ENCODE measurements around the gene ANKS1B.
A peak's percentile ranks its signal among the peaks of the same experiment; 100 is the strongest.
"Not testable (repeated sequence)": the region's sequence is repeated elsewhere in the genome, so short reads cannot be mapped to it uniquely, and the experiment has no call there.

ANKS1B gene

DNA sequence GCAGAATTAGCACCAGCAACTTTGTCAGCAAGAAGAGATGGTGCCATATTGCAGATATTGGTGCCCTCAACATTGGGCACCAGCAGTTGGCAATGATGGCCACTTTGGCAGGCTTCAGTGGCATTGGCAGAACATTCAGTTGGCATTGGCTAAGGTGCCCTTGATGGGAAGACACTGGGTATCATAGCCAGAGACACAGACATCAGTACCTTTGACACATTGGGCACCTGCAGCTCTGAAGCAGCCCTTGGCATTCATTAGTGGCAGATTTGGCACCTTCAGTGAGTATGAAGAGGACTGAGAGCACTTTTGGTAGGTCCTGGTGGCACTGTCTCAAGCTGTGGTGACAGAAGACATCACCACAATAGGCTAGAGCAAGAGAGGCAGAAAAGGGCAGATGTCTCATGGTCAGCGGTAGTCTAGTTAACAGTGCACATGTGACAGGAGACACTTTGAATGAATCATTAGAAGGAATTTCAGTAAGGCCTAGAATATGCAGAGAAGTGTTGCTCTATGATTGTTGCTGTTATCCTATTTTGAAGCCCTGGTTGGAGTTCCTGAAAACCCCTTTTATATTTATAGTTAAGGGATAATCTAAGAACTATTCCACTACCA lies 917.5 kb downstream of the ANKS1B start:
- no peak for DNase-seq (ENCODE audit: low read depth, low spot score)

DNA sequence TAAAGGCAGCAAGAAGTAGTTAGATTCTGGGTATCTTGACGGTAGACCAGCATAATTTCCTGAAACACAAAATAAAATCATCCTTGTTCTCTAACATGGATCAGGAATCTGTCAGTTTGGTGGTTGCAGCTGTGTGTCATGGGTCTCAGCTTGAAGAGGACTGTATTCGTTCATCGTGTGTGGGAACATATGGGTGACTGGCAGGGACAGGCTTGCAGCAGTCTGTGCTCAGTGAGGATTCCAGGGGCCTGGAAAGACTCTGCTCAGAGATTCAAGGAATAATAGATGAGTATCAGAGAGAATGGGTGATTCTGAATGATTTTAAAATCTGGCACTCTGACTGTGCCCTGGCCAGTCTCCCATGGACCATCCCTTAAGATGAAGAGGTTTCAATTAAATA lies 918.0 kb downstream of the ANKS1B start:
- DNase-seq (ENCODE audit: low read depth, low spot score) = no peak

DNA sequence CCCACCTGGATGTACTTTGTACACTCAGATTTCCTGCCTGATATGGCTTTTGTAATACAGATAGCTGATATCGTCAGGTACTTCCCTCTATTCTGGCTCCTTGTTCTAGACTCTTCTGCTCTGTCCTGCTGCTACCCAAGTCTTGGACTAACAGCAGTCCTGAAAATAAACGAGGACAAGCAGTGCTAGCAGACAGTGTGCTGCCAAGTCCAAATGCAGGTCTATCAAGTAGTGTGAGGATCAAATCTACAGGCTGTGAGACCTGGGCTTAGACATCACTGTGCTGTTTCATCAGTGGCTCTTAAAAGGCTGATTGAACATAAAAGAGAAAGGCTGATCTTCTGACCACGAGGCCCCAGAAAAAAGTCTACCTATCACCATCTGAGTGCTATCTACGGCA lies 921.6 kb downstream of the ANKS1B start:
- DNase-seq (ENCODE audit: low read depth, low spot score) = no peak

DNA sequence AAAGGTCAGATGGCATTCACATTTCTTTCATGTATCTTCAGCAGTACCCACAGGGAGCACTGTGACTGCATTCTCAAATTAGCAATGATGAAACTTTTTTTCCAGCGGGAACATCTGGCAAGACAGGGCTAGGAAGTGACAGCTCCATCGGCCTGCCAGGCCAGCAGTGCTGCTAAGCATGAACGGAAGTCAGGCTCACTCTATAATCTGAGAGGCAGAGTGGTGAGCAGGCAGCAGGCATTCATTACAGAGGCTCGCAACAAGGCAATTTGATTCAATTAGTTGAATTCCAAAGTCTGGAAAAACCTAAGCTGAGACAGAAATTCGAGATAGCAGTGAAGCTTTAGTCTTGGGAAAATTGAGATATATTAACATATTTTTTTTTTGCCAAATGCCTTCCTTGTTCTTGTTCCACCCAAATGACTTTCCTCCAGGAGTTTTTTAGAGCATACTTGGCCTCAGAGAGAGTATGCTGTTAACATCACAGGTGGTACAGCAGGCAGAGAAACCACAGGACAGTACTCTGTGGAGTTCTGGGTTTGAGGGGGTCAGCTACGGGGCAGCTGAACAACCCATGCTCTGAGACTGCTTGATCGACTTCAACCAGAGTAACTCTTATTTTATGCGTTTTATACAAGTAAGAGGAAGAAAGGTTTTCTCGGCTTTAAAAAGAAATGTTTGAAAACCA lies 924.8 kb downstream of the ANKS1B start:
- peak; percentile 70 for DNase-seq (ENCODE audit: low read depth, low spot score)

DNA sequence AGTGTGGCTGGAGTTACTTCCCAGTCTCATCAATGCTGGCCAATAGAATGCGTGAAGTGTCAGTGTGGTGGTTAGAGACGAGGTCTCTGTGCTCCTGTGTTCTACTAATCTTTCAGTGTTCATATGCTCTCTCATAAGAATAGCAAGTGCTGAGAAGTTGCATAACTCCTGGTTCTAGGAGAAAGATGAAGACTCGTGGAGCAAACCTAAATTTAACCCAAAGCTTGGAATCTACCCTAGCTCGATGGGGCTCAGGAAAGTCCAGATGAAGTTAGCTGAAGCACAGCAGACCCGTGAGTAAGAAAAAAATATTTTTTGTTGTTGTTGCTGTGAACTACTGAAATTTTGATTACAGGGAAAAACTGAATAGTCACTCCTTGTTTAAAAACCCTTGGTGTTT lies 927.1 kb downstream of the ANKS1B start:
- DNase-seq (ENCODE audit: low read depth, low spot score) = no peak

DNA sequence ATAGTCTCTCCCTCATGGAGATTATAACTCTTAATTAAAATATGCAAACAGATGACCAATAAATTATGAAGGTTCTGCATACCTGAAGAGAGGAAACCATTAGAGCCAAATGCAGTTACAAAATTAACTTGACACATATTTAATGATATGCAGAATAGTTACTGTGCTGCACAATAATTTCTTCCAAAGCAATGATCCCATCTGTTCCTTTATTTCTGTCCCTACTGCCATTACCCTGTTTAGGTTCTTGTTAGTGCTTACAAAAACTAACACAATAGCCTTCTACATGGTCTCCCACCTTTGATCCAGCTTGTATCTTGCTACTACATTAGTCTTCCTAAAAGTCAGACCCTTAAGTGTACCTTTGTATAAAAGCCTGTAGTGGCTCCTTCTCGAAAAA lies 928.5 kb downstream of the ANKS1B start:
- DNase-seq (ENCODE audit: low read depth, low spot score) = no peak

DNA sequence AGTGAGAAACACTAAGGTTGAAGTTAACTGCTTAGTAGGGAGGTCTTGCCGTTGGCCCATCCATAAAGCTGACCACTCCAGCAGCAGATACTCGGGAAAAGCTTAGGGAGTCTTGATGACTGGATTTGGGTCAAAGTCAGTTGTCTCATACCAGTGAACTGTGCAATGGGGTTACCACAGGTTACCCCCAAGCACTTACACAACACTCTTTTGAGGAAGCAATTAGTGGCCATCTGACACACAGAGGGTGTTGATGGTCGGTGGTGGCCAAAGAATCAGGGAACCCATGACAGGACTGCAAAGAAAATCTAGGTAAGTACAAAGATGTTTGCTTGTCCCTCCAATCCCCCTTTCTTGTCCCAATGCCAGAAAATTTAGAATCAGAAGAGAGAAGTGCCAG lies 929.4 kb downstream of the ANKS1B start:
- DNase-seq (ENCODE audit: low read depth, low spot score) = no peak

DNA sequence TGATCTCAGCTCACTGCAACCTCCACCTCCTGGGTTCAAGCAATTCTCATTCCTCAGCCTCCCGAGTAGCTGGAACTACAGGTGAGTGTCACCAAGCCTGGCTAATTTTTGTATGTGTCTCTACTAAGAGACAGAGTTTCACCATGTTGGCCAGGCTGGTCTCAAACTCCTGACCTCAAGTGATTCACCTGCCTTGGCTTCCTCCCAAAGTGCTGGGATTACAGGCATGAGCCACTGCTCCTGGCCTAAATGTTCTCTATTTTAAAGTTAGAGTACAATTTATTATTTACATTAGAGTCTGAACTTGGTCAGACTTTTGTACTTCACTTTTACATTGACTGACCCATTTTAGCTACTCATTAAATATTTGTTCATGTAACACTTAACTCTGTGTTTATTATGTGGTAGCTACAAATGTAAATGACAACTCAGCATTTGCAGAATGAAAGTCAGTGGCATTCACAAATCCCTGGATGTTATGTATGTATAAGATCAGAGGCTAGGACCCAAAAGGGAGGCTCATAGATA lies 930.1 kb downstream of the ANKS1B start:
- peak; percentile 28 for DNase-seq (ENCODE audit: low read depth, low spot score)

DNA sequence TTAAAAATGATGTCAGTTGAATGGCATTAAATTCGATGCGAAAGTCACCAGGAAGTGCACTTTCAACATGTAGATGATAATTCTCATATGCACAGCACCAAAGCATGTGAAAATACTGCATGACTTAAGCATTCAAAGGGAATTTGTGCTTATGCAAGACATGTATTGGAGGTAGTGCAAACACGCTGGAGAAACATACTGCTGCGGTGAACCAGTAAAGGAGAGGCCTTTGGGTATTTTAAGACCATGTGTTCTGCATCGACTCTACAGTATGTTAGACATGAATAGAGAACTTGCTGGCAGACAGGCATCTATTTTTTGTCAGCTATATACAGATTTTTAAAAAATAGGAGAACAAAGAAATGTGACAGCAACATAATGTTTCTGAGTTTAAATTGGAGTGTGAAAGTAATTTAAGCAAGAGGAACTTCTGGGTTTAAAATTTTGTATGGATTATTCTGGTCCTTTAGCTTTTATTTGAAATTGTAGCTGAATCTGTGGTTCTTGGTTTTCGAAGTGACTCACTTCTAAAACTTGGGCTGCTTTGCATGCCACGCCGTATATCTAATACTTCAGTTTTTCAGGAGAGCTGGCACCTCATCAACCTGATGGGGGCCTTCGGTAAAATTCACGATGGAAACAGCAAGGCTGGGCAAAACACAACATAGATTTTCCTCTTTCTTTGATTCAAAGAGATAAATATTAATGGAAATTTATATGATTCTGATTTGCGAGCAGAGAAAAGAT lies 930.9 kb downstream of the ANKS1B start:
- peak; percentile 87 for DNase-seq (ENCODE audit: low read depth, low spot score)

DNA sequence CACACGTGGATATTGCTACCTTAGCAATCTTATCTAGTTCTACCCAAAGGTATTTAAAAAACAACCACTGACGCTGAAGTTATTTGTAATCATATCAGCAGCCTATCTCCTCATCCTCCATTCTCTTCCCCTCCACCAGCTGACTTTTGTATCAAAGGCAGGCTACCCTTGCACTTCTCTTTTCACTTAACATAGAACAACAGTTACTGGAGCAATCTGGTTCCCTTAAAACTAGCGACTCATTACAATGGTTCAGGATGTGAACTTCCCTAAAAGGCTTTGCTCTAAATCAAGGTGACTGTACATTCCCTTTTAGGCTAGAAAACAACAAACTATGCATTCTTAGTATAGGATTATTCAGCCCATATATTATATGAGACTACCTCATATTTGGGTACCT lies 935.0 kb downstream of the ANKS1B start:
- no peak for DNase-seq (ENCODE audit: low read depth, low spot score)

DNA sequence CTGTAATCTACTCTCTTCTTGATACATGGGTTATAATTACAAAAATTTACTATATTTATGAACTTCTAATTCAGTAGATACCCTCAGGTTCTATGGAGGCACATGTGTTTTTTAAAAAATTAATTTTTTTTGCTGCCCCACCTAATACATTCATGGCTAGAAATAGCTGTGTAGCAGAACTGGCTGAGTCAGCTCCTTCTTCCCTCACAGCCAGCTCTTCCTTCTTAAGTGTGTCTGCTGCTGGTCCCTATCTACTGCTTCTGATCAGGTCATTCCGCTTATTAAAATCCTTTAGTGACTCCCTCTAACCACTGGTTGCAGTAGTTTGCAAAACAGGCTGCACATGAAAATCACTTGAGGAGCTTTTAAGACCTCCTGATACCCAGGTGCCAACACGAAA lies 939.6 kb downstream of the ANKS1B start:
- DNase-seq (ENCODE audit: low read depth, low spot score) = no peak

DNA sequence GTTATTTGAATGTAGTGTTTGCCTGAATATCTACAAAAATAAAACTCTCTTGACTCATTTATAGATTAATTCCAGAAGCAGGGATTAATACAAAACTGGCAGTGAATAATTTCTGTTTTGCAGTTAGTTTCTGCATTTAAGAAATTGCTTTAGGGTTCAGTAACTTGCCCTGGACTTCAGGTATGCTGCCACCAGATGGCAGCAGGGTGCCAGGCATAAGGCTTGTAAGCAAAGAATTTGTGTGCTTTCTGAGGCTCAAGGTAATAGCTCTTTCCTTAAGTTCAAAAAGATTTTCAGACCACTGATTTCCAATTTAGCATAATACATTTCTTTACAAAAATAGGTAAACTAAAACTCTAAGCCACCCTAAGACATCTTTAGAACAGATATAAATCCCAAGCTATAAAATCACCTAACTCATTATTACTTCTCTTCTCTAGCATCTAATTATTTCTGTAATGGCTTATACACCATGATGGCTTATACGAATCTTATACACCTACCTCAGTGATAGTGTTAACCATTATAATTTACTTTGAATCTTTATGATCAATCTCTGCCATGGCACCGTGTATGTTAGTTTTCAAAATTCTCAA lies 941.3 kb downstream of the ANKS1B start:
- peak; percentile 87 for DNase-seq (ENCODE audit: low read depth, low spot score)

DNA sequence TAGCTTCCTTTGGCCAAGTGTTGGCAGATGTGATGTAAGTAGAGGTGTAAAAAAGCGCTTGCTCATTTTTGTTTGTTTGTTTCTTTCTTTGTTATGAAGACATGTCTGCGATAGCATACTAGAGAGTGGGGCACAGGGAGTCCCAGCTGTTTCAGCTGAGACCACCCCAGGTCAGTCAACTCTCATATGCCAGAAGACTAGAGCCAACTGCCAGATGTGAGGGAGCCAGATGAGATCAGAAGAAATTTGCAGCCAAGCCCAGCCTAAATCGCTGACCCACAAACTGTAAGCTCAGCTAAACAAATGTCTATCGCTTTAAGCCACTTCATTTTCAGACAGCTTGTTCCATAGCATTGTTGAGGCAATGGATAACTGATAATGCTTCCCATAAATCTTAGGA lies 942.5 kb downstream of the ANKS1B start:
- no peak for DNase-seq (ENCODE audit: low read depth, low spot score)

DNA sequence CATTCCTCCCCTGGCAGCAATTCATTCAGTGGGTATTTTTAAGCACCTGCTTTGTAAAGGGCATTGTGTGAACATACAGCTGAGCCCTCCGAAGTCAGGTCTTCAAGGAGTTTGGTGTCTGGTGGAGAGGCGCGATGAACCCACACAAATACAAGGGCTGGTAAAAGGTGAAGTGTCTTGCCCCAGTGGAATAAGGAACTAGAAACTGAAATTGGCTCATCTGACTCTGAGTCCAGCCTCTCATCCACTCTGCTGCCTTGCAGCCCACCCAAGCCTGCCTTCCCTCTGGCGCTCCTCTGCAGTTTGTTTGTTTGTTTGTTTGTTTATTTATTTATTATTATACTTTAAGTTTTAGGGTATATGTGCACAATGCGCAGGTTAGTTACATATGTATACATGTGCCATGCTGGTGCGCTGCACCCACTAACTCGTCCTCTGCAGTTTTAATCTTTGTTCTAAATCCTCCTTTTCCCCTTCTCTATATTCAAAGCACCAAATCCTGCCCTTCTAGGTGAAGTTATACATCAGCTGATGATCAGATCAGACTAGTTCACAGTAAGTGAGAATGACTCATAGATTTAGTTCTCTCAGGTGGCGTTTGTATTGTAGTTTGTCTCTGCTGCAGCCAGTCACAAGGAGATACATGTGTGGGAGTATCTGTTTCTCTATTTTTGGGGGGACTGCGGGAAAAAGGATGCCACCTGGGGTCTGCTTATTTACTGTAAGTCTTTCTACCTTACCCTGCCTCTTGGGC lies 945.2 kb downstream of the ANKS1B start:
- no peak for DNase-seq (ENCODE audit: low read depth, low spot score)

DNA sequence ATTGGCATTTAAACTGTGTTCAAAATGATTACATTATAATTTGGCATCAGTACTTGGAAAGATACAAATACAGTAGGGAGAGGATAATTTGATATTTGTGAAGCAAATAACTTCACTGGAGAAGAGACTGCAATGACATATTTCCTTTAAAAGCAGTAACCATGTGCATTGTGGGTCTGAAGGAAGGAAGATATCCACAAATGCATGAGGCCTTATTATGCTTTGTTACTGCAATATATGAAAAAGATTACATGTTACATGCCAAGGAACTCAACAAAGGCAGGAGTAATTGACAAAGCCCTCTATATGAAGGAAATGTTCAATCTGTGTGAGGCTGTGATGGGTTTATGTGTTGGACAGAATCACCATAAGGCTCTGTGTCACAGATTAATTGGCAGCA lies 948.2 kb downstream of the ANKS1B start:
- no peak for DNase-seq (ENCODE audit: low read depth, low spot score)

DNA sequence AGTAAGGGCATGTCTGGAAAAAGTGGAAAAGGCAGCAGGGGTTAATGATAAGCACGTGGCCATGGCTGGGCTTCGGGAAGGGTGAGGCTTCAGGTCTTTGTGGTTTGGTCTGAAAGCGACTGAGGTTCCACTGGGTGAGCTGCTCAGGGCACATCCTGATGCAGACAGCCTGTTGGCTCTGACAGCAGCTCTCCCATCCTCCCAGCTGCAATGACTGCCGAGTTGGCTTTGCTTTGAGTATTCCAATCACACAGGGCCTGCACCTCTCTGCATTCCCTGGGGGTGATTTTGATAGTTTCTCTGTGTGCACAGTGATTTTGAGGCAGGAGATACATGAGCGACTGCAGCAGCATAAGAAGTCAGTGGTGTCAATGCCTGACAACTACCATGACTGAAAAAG lies 948.9 kb downstream of the ANKS1B start:
- no peak for DNase-seq (ENCODE audit: low read depth, low spot score)

DNA sequence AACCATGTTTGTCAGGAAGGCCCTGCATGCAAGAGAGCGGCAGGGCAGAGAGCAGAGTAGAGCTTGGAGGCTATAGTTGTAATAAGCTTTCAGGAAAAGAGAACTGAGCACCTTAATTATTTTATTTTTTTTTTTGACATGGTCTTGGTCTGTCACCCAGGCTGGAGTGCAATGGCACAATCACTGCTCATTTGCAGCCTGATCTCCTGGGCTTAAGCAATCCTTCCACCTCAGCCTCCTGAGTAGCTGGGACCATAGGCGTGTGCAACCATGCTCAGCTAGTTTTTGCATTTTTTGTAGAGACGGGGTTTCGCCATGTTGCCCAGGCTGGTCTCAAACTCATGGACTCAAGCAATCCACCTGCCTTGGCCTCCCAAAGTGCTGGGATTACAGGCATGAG lies 950.5 kb downstream of the ANKS1B start:
- not testable (repeated sequence) for DNase-seq (ENCODE audit: low read depth, low spot score)

DNA sequence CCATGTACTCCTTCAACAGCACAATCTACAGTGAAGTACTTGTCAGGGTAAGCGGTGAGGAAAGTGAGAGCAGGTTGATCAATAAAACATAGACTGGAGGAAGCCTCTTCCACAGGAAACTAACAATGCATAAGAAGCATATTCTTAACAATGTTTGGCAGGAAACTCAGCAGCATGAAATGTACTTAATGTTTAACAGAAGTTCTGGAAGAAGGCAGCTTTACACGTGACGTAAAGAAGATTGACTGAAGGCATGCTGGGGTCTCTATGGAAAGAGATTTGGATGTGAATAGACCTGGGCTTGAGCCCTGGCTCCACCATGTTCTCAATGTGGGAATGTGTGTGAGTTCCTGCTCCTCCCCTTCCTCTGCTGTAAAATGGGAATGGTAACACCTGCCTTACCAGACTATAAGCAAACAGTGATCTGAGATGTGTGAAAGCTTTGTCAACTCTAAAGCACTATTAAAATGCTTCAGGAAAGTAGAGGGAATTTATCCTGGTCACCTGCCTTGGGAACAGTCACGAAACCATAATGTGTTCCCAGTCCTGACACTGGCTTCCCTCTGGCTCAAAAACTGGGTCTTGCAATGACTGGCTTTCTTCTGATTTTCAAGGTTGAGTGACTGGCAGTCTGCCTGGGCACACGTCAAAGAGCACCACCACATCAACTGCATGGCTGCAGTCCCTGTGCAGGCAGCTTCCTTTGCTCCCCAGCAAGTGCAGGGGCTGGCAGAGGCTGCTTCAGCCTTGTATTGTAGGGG lies 955.0 kb downstream of the ANKS1B start:
- DNase-seq (ENCODE audit: low read depth, low spot score) = peak; percentile 61

DNA sequence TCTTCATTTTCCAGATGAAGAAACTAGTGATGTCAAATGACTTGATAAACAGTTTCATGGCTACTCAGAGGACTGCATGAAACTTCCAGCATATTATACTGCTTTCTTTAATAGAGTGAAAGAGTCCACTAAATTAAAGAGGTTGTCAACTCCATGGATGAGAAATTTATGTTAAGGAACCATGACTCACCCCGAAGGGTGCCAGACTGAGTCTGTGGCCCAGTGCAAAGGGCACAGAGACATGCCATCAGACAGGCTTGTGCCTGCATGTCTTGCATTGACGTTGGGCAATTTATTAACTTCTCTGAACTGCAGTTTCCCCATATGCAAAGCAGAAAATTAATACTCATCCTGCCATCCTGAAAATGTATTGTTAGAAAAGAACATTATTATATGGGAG lies 957.3 kb downstream of the ANKS1B start:
- no peak for DNase-seq (ENCODE audit: low read depth, low spot score)

DNA sequence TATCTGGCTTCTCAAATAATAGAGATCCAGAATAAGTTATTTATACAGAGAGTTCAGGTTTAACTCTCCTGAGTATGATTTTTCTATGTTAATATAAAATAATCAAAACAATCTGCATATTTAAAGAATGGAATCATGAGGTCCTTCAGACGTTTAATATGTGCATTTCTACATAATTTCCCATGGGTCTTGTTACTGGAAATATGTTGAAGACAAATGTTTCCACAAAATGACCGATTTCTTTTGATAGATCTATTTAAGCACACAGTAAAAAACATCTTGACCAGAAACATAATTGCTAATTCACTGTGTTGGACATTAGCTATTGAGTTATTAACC lies 957.7 kb downstream of the ANKS1B start:
- DNase-seq (ENCODE audit: low read depth, low spot score) = no peak
